ENCODE data around the gene HNRNPAB.
"Not testable (repeated sequence)": the region's sequence is repeated elsewhere in the genome, so short reads cannot be mapped to it uniquely, and the experiment has no call there.

The HNRNPAB gene

DNA sequence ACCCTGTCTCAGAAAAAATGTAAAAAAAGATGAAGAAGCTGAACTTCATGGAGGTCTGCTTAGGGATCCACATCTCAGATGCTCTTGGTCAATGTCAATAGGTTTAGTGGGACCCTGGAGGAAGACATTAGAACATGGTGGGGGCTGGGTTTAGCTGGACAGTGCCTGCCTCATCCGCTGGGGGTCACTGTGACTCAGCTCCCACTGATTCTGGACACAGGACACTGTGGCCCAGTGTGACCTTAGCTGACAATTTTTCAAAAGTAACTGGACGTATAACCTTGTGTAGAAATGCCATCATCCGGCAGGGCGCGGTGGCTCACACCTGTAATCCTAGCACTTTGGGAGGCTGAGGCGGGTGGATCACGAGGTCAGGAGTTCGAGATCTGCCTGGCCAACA lies 7.3 kb upstream of the HNRNPAB start:
- peak; percentile 30 for DNase-seq (ENCODE audit: low read depth)

- DNase-seq (ENCODE audit: low read depth) = not testable (repeated sequence)
Observed at GRCh38 chr5:178198151-178198550, 6.2 kb upstream of the HNRNPAB start.

DNA sequence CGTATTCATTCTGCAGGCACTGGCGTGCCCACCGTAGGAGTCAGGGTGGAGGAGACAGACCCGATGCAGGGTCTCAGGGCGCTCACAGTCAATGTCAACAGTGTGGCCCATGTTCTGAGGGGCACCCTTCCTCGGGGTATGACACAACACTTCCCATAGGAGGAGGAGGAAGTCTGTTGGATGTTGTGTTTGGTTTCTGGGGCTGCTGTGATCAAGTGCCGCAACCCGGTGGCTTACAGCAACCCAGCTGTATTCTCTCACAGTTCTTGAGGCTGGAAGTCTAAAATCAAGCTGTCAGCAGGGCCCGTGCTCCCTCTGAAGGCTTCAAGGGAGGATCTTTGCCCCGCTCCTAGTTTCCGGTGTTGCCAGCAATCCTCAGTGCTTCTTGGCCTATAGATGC lies 5.6 kb upstream of the HNRNPAB start:
- DNase-seq (ENCODE audit: low read depth) = no peak

DNA sequence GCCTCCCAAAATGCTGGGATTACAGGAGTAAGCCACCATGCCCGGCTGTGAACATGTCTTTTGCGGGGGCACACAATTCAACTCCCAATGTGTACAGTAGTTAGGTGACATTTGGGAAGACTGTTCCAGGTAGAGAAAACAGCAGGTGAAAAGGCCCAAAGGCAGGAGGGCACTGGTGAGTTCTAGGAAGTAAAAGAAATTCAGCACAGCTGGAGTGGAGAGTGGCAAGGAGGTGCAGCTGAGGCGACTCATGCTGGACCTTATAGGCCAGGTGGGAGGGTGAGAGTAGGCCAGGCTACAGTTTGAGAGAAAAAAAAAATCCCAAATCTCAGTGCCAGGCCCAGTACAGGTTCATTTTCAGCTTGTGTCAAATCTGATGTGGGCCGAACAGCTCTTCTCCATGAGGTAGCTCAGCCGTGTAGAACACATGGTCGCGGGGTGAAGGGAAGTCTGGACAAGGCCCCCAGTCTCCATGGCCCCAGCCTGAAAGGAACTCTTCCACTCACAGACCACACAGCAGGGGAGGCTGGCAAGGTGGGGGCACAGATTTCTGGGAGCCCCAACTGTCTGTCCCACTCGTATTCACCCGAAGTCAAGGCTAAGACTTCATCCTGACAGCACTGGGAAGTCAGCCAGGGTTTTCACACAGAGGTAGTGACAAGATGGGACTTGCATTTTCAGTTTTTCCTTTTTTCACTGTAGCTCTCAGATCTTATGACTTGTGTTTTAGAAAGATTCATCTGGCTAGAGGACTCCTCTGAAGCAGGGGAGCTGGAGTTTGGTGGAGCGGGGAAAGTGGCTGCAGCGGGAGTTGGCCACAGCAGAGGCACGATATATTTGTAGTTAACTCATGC lies 4.5 kb upstream of the HNRNPAB start:
- DNase-seq (ENCODE audit: low read depth) = no peak

- DNase-seq (ENCODE audit: low read depth) = peak; percentile 59
Observed at GRCh38 chr5:178201221-178201926, 3.0 kb upstream of the HNRNPAB start.

- peak; percentile 33 for DNase-seq (ENCODE audit: low read depth)
Observed at GRCh38 chr5:178201927-178202235, 2.5 kb upstream of the HNRNPAB start.

DNA sequence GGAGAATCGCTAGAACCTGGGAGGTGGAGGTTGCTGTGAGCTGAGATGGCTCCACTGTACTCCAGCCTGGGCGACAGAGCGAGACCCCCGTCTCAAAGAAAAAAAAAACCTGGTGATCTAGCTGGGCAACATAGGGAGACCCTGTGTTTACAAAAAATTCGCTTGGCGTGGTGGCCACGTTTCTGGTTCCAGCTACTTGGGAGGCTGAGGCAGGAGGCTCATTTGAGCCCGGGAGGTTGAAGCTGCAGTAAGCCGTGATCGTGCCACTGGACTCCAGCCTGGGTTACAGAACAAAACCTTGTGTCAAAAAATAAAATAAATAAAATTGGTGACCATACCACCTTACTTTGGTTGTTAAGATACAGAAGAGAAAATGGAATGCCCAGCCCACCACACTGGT lies 1.8 kb upstream of the HNRNPAB start:
- DNase-seq (ENCODE audit: low read depth) = no peak

GRCh38 chr5:178203670-178204181 lies 607 bp upstream of the HNRNPAB start:
- no peak for DNase-seq (ENCODE audit: low read depth)

- DNase-seq (ENCODE audit: low read depth) = peak; percentile 86
Observed at GRCh38 chr5:178204935-178205748, 809 bp downstream of the HNRNPAB start.

GRCh38 chr5:178205749-178206047 lies 1.4 kb downstream of the HNRNPAB start:
- DNase-seq (ENCODE audit: low read depth) = no peak

- DNase-seq (ENCODE audit: low read depth) = peak; percentile 32
Observed at GRCh38 chr5:178206166-178207101, 2.1 kb downstream of the HNRNPAB start.

- DNase-seq (ENCODE audit: low read depth) = peak; percentile 68
Observed at GRCh38 chr5:178207183-178207916, 3.0 kb downstream of the HNRNPAB start.

- DNase-seq (ENCODE audit: low read depth) = no peak
Observed at GRCh38 chr5:178207917-178208280, 3.6 kb downstream of the HNRNPAB start.

GRCh38 chr5:178208540-178209227 lies 4.4 kb downstream of the HNRNPAB start:
- peak; percentile 50 for DNase-seq (ENCODE audit: low read depth)

GRCh38 chr5:178209334-178210072 lies 5.2 kb downstream of the HNRNPAB start:
- no peak for DNase-seq (ENCODE audit: low read depth)

- DNase-seq (ENCODE audit: low read depth) = no peak
Observed at GRCh38 chr5:178210073-178210535, 5.8 kb downstream of the HNRNPAB start.

GRCh38 chr5:178210686-178211085 lies 6.4 kb downstream of the HNRNPAB start:
- no peak for DNase-seq (ENCODE audit: low read depth)

DNA sequence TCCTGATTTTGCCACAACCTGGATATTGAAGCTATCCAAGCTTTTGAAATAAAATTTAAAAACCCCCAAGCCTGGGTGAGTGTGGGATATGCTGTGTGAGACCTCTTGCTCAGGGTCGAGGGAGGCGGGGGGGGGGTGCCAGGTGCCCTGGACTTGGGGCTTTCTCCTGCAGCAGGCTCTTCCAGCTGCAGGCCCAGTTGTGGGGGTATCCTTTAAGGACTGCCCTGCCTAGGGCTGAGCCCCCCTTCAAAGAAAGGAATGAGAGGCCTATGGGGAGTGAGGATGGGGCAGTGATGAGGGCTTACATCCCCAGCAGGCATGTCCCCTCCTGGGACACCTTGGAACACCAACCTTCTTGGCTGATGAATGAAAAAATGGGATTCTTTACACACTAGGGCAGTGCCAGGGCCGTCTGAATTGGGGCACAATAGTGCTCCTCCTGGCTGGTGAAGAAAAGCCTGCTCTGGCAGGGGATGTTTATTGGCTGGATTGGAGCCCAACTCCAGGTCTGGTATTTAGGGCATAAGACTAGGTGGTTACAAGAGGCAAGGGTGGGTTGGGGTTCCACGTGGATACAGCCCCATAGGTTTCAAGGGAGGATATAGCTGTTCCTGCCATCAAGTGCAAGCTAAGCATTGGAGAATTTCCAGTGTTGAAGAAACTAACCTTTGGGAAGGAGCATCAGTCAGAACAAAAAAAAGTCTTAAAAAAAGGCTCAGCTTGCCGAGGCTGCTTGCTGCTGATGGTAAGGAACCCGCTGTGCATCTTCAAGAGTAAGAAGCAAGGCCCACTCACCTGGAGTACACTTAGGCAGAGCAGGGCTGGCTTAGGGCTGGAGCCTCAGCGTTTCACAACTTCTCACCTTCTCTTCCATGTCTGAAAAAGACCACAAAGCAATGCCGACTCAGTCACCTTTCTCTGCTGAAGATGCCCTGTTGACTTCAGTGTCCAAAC lies 7.0 kb downstream of the HNRNPAB start:
- DNase-seq (ENCODE audit: low read depth) = no peak
